IMR-90 (cell line): Measurements from ENCODE around the gene COX4I1. TPM values are rescaled to one million over a fixed set of nuclear protein-coding genes. Genes with fewer than 3 reads are reported as not detected.

Experiments used
- ATAC-seq: fragments of 200-7000 bp; cut with Tn5 transposase; 2 replicates; pipeline ENCODE4 v1.9.1; 2020; ENCODE audit warnings: low read depth, mild to moderate bottlenecking, moderate library complexity
- BruUV-seq: library from RNA; stranded (reverse); fragments of 400-500 nt; replicated peaks from 2 replicates; lab custom pipeline; 2021; lab: Mats Ljungman, UMichigan
- CTCF ChIA-PET: fragments of 300-600 bp; formaldehyde crosslinking; extraction: SDS; loops from one replicate; lab custom pipeline; 2021; ENCODE audit warnings: antibody characterized with exemption; lab: Yijun Ruan, JAX
- POLR2A ChIA-PET: fragments of 300-600 bp; sonication (Branson Sonifier 250); formaldehyde crosslinking; loops from one replicate; lab custom pipeline; 2022; ENCODE audit warnings: antibody characterized with exemption; ENCODE audit not compliant: unreplicated experiment; lab: Charles Lee
- DNase-seq: peaks from one replicate; pipeline ENCODE4 v3.0.0; 2013
- H2AFZ ChIP-seq: replicated peaks from 2 replicates; pipeline ENCODE3; 2013; ENCODE audit warnings: low read length, mild to moderate bottlenecking; ENCODE audit not compliant: poor library complexity
- H2AK5ac ChIP-seq: 2 replicates; pipeline ENCODE4 v1.6.1; 2013; ENCODE audit warnings: low read depth, low read length, inconsistent platforms
- H2AK9ac ChIP-seq: replicated peaks from 2 replicates; pipeline ENCODE3; 2013; ENCODE audit warnings: mild to moderate bottlenecking, low read depth, low read length, moderate library complexity; ENCODE audit not compliant: poor library complexity
- H2BK120ac ChIP-seq: 2 replicates; pipeline ENCODE4 v1.6.1; 2013; ENCODE audit warnings: low read depth, low read length, inconsistent platforms
- H2BK15ac ChIP-seq: 3 replicates; pipeline ENCODE4 v1.6.1; 2013; ENCODE audit warnings: low read depth, low read length, inconsistent platforms
- H2BK20ac ChIP-seq: 2 replicates; pipeline ENCODE4 v1.6.1; 2013; ENCODE audit warnings: low read depth, mild to moderate bottlenecking, inconsistent platforms, low read length, moderate library complexity
- H2BK5ac ChIP-seq: 2 replicates; pipeline ENCODE4 v1.6.1; 2013; ENCODE audit warnings: mild to moderate bottlenecking, low read depth, low read length, inconsistent platforms; ENCODE audit not compliant: poor library complexity, severe bottlenecking
- H3K14ac ChIP-seq: replicated peaks from 2 replicates; pipeline ENCODE4 v1.6.1; 2013; ENCODE audit warnings: low read depth, low read length, inconsistent platforms
- H3K18ac ChIP-seq: 2 replicates; pipeline ENCODE4 v1.6.1; 2013; ENCODE audit warnings: low read depth, low read length, control low read depth
- H3K23ac ChIP-seq: 2 replicates; pipeline ENCODE4 v1.6.1; 2013; ENCODE audit warnings: low read depth, low read length, inconsistent platforms
- H3K27ac ChIP-seq: 2 replicates; pipeline ENCODE4 v1.5.1; 2013; ENCODE audit warnings: mild to moderate bottlenecking, control low read depth, low read length; ENCODE audit not compliant: insufficient read depth
- H3K27me3 ChIP-seq: 2 replicates; pipeline ENCODE4 v1.6.1; 2013; ENCODE audit warnings: low read length; ENCODE audit not compliant: control insufficient read depth, insufficient read depth
- H3K36me3 ChIP-seq: 2 replicates; pipeline ENCODE4 v1.6.1; 2013; ENCODE audit warnings: low read length, mixed read lengths; ENCODE audit not compliant: control insufficient read depth, insufficient read depth
- H3K4ac ChIP-seq: 2 replicates; pipeline ENCODE4 v1.6.1; 2013; ENCODE audit warnings: low read depth, low read length, inconsistent platforms
- H3K4me1 ChIP-seq: 2 replicates; pipeline ENCODE4 v1.6.1; 2013; ENCODE audit warnings: low read length, mixed read lengths; ENCODE audit not compliant: control insufficient read depth, insufficient read depth
- H3K4me2 ChIP-seq: 2 replicates; pipeline ENCODE4 v1.6.1; 2013; ENCODE audit warnings: low read depth, mild to moderate bottlenecking, control low read depth, low read length, moderate library complexity
- H3K4me3 ChIP-seq: 2 replicates; pipeline ENCODE4 v1.5.1; 2013; ENCODE audit warnings: low read depth, mild to moderate bottlenecking, control low read depth, low read length, moderate library complexity; ENCODE audit not compliant: insufficient read depth
- H3K56ac ChIP-seq: 2 replicates; pipeline ENCODE4 v1.6.1; 2013; ENCODE audit warnings: low read length, inconsistent platforms; ENCODE audit not compliant: insufficient read depth; ENCODE audit errors: extremely low read depth
- H3K79me1 ChIP-seq, 2 experiments: 2 replicates each; pipeline ENCODE4 v1.6.1; 2013; ENCODE audit warnings: low read length in 2 of 2, inconsistent platforms in 1 of 2, low read depth in 1 of 2
- H3K9ac ChIP-seq: 2 replicates; pipeline ENCODE4 v1.6.1; 2013; ENCODE audit warnings: low read depth, low read length, control low read depth
- H3K9me1 ChIP-seq: 2 replicates; pipeline ENCODE4 v1.6.1; 2013; ENCODE audit warnings: low read length, inconsistent platforms; ENCODE audit not compliant: insufficient read depth
- H3K9me3 ChIP-seq: 2 replicates; pipeline ENCODE4 v1.6.1; 2013; ENCODE audit warnings: low read length; ENCODE audit not compliant: control insufficient read depth, insufficient read depth
- H4K20me1 ChIP-seq: 2 replicates; pipeline ENCODE4 v1.6.1; 2013; ENCODE audit warnings: low read length, inconsistent platforms; ENCODE audit not compliant: insufficient read depth
- H4K5ac ChIP-seq: 2 replicates; pipeline ENCODE4 v1.6.1; 2013; ENCODE audit warnings: mild to moderate bottlenecking, low read depth, low read length, control low read depth
- H4K8ac ChIP-seq, 2 experiments: 2 replicates each; pipeline ENCODE4 v1.6.1; 2013; ENCODE audit warnings: low read depth in 2 of 2, low read length in 2 of 2, control low read depth in 1 of 2, inconsistent platforms in 1 of 2
- H4K91ac ChIP-seq: 2 replicates; pipeline ENCODE4 v1.6.1; 2013; ENCODE audit warnings: low read depth, low read length, inconsistent platforms; ENCODE audit not compliant: insufficient read depth
- MAFK ChIP-seq: IDR thresholded peaks from 2 replicates; pipeline ENCODE4 v1.6.1; 2012; ENCODE audit warnings: low read depth, low read length, improper control_type of control experiment
- RAD21 ChIP-seq: IDR thresholded peaks from 2 replicates; pipeline ENCODE4 v1.6.1; 2012; ENCODE audit warnings: low read length, improper control_type of control experiment
- WGBS, 2 experiments: methylation state at CpG; one replicate each; pipeline versions ENCODE4 v1.1.5 to v1.1.7; 2013; ENCODE audit warnings: missing lambda C conversion rate in 2 of 2; ENCODE audit not compliant: insufficient read length in 1 of 2; ENCODE audit errors: extremely low coverage in 2 of 2; 5-methylcytosine and 5-hydroxymethylcytosine counted together
- dilution Hi-C: fragments of 300-500 bp; cut with HindIII; formaldehyde crosslinking; loops from one replicate; pipeline ENCODE4 v1.14.3; 2018; ENCODE audit warnings: low sequenced_read_pairs; ENCODE audit not compliant: unreplicated experiment
- in situ Hi-C: fragments of 300-500 bp; cut with MboI; formaldehyde crosslinking; loops from 3 replicates; pipeline ENCODE4 v1.14.3; 2019; ENCODE audit warnings: low sequenced_read_pairs, inconsistent platforms, mixed read lengths
- intact Hi-C: fragments of 100-400 bp; cut with micrococcal nuclease; formaldehyde crosslinking; loops from 2 replicates; pipeline ENCODE4 v1.10.0; 2022
- polyA plus RNA-seq, 3 experiments: library from polyadenylated mRNA; depleted of rRNA; stranded (reverse); fragments of >200 nt; gene quantifications; 2 replicates each; pipeline ENCODE4 v1.2.3, GENCODE V29; 2012; ENCODE audit warnings: low replicate concordance in 1 of 3
- total RNA-seq: library from RNA; depleted of rRNA; stranded (reverse); fragments of >200 nt; gene quantifications from 2 replicates; pipeline ENCODE4 v1.2.3, GENCODE V29; 2012

COX4I1 gene
- total and polyA plus RNA-seq, 2 of the 4 experiments (the other 2 are of a cell fraction), result 397 to 700 TPM

- Histone ChIP-seq H4K5ac (no peak overlapping the region), H3K36me3 (no peaks in the 10 kb centered on the region), H3K9me3 (no peaks in the 10 kb centered on the region), H3K9ac (no peak overlapping the region), H4K20me1 (peaks cover 2% of the 10 kb centered on the region; the same call in 1 of the 2 replicates), H3K23ac (no peak overlapping the region), H3K4me1 (peaks cover 9% of the 10 kb centered on the region), H3K27ac (no peak overlapping the region), H2AFZ (no peak overlapping the region), H4K8ac (no peak overlapping the region), H3K79me1 (peaks cover 0 to 10% of the 10 kb centered on the region in 2 experiments; a peak in 1 of 4 replicates), H4K91ac (no peak overlapping the region), H2BK5ac (no peak overlapping the region), H2AK9ac (no peak overlapping the region), H3K4me2 (no peak overlapping the region), H3K9me1 (peaks cover 13% of the 10 kb centered on the region), H3K4me3 (no peak overlapping the region), H3K27me3 (no peaks in the 10 kb centered on the region; the same call in 1 of the 2 replicates), H3K14ac (no peak overlapping the region), H2BK120ac (no peak overlapping the region), H3K4ac (no peak overlapping the region), H2BK20ac (no peak overlapping the region), H2AK5ac (no peak overlapping the region), H2BK15ac (no peak overlapping the region), H3K18ac (no peak overlapping the region), H3K56ac (no peak overlapping the region)
- ATAC-seq (no peak), DNase-seq (no peak)
- intact Hi-C loops, result no loop called here
- in situ Hi-C loops, result no loop called here
- BruUV-seq, result no TSS peak
- dilution Hi-C loops, result no loop called here
- CTCF ChIA-PET, result no interaction called here
- WGBS, 2 experiments, result 94% methylated on average over 5 of the region's 12 CpGs; no CpG with 5 or more reads in 1 of the 2 experiments
- no peak for TF ChIP-seq MAFK
- TF ChIP-seq RAD21, result no peak
- POLR2A ChIA-PET, result no interaction called here
Observed at GRCh38 chr16:85762970-85763369, 36.5 kb upstream of the COX4I1 start.
